ENCODE measurements around the gene PRUNE1.
A peak's percentile ranks its signal among the peaks of the same experiment; 100 is the strongest.

PRUNE1 gene

GRCh38 chr1:150979092-150980056 lies 28.9 kb upstream of the PRUNE1 start:
- DNase-seq: peak; percentile 89

- no peak for DNase-seq
Measured at GRCh38 chr1:150981177-150981804, 27.0 kb upstream of the PRUNE1 start.

GRCh38 chr1:150981805-150982712 lies 26.2 kb upstream of the PRUNE1 start, which contains the start of gene ANXA9:
Gene ANXA9 (plus strand): TSS chr1:150982292. CDS start chr1:150983106, 814 bp downstream.
- DNase-seq: no peak

- no peak for DNase-seq
Measured at GRCh38 chr1:150985179-150985825, 22.9 kb upstream of the PRUNE1 start.

- DNase-seq: no peak
Measured at GRCh38 chr1:150987924-150988323, 20.3 kb upstream of the PRUNE1 start.

GRCh38 chr1:150992626-150993025 lies 15.6 kb upstream of the PRUNE1 start:
- DNase-seq: no peak

GRCh38 chr1:150994248-150994647 lies 14.0 kb upstream of the PRUNE1 start:
- no peak for DNase-seq

- no peak for DNase-seq
Measured at GRCh38 chr1:150995460-150995859, 12.8 kb upstream of the PRUNE1 start.

GRCh38 chr1:150995896-150996295 lies 12.4 kb upstream of the PRUNE1 start:
- no peak for DNase-seq

GRCh38 chr1:150997126-150997872 lies 10.9 kb upstream of the PRUNE1 start:
- no peak for DNase-seq

GRCh38 chr1:150997949-150998348 lies 10.3 kb upstream of the PRUNE1 start:
- no peak for DNase-seq

- peak; percentile 52 for DNase-seq
Measured at GRCh38 chr1:150999051-150999674, 9.1 kb upstream of the PRUNE1 start.

- DNase-seq: no peak
Measured at GRCh38 chr1:150999926-151000325, 8.3 kb upstream of the PRUNE1 start.

GRCh38 chr1:151000408-151000807 lies 7.8 kb upstream of the PRUNE1 start:
- no peak for DNase-seq

GRCh38 chr1:151001602-151002001 lies 6.6 kb upstream of the PRUNE1 start:
- no peak for DNase-seq

- no peak for DNase-seq
Measured at GRCh38 chr1:151002051-151002450, 6.2 kb upstream of the PRUNE1 start.

- DNase-seq: no peak
Measured at GRCh38 chr1:151002611-151003010, 5.6 kb upstream of the PRUNE1 start.

- DNase-seq: no peak
Measured at GRCh38 chr1:151003180-151003579, 5.1 kb upstream of the PRUNE1 start.

GRCh38 chr1:151005729-151006319 lies 2.4 kb upstream of the PRUNE1 start:
- no peak for DNase-seq

- DNase-seq: peak; percentile 80
Measured at GRCh38 chr1:151006327-151007052, 1.8 kb upstream of the PRUNE1 start, which contains the start of gene MINDY1. Gene MINDY1 (minus strand): TSS chr1:151006902. CDS start chr1:151002617, 4,285 bp downstream.

Data from fibroblast of upper back skin (primary cell).